GM12874 (cell line): Measurements from ENCODE around the gene KRT81.

Experiments used
- CTCF ChIP-seq: IDR thresholded peaks from 2 replicates; pipeline ENCODE4 v1.5.1; 2011; ENCODE audit warnings: low read depth, mild to moderate bottlenecking, control low read depth, low read length, moderate library complexity; ENCODE audit not compliant: insufficient read depth

The KRT81 gene

GRCh38 chr12:52310622-52311284 lies 19.4 kb upstream of the KRT81 start:
- TF ChIP-seq CTCF: no peak

GRCh38 chr12:52308806-52309425 lies 17.6 kb upstream of the KRT81 start:
- TF ChIP-seq CTCF: no peak

- TF ChIP-seq CTCF: no peak
Observed at GRCh38 chr12:52307836-52308805, 16.8 kb upstream of the KRT81 start.

GRCh38 chr12:52306731-52307130 lies 15.4 kb upstream of the KRT81 start:
- no peak for TF ChIP-seq CTCF

- TF ChIP-seq CTCF: peak; percentile 39
Observed at GRCh38 chr12:52305921-52306705, 14.8 kb upstream of the KRT81 start.

- TF ChIP-seq CTCF: no peak
Observed at GRCh38 chr12:52300796-52301691, 9.7 kb upstream of the KRT81 start.
